Neural progenitor cell (in vitro differentiated cells): ENCODE measurements around the gene EZH2.

ENCODE experiments used
- CTCF ChIP-seq: fragments of 200-600 bp; sonication (generic); IDR thresholded peaks from 2 replicates; pipeline ENCODE4 v1.5.1; 2017; ENCODE audit warnings: antibody characterized with exemption, mild to moderate bottlenecking
- EZH2 ChIP-seq: fragments of 200-600 bp; sonication (generic); IDR thresholded peaks from 2 replicates; pipeline ENCODE4 v1.6.1; 2017; ENCODE audit warnings: antibody characterized with exemption, mild to moderate bottlenecking, moderate library complexity

DNA sequence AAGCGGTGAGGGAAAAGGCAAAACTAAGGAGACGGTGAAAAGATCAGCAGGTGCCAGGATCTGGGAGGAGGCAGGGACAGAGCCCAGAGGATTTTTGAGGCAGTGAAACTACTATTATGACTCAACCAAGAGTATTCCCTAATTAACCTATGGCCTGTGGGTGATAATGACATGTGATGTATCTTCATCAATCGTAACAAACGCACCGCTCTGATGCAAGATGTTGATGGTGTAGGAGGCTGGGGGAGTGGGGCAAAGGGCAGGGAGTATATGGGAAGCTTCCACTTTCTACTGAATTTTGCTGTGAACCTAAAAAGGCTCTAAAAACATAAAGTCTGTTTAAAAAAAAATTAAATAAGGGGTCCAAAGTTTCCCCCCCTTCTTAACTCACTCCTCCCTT, 25.5 kb upstream of the EZH2 start:
- no peak for TF ChIP-seq EZH2
- TF ChIP-seq CTCF = no peak
